HK-2 (cell line): ENCODE data around the gene TMEM225B.
"Not testable (repeated sequence)": the region's sequence is repeated elsewhere in the genome, so short reads cannot be mapped to it uniquely, and the experiment has no call there.

Experiments
- DNase-seq: peaks from one replicate; pipeline ENCODE4 v3.0.0-alpha.2; 2018; ENCODE audit not compliant: unreplicated experiment

The TMEM225B gene

DNA sequence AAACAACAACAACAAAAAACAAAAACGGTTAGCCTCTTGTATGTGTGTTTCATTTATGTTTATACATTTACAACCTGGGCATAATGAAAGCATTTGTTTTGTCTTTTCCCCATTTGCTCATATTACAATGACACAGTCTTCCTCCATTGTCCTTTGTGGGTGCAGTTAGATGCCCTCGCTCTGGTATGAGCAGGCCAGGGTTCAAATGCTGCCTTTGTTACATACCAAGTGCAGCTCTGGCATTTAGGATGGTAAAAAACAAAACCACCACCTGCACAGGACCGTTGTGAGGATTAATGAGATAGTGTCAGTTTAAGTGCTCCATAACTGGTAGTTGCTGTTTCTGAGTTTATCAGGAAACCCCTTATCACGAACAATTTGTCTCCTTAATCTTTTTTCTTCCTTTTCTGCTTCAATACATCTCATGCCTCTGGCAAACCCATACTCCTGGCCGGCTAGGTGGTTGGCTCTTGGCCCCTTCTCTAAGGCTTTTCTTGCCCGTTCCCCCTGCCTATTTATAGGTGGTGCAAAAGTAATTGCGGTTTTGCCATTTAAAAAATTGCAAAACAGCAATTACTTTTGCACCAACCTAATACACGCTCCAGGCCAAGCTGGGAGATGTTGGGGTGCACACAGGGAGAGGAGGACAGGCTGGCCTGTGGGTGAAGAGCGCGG, 18.6 kb upstream of the TMEM225B start:
- no peak for DNase-seq

DNA sequence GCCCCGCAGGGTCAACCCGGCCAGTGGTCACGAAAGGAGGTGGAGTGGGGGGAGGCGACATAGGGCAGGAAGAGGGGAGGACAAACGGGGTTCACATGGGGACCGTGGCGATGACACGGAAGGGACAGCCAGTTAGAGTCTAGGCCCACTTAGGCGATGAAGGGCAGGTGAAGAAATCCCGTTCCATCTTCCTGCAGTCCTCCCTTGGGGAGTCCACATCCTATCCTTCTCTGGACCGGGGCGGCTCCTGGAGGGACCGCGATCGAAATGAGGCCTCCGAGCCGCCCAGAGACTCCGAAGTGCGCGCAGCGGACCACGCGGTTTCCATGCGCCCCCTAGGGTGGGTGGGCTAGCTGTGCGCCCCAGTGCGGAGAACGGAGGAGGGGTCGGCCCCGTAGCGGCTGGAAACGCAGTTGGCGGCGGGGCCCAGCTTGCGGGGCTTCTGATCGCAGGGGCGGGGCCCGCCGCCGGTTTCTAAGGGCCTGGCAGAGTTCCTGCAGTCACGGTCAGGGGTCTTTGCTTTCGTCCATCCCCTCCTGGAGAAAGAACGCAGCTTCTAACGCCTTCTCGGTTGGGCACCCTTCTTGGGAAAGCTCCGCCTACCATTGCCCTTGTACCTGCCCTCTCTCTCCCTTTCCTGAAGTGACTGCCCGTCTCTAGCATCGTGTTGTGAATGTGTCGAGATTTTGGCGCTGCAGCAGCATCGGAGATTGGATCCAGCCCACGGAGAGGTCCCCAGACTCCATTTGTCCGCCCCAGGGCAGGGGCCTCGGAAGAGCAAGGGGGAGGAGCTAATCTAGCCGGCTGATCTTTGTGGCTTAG, 17.9 kb upstream of the TMEM225B start:
- DNase-seq: no peak

DNA sequence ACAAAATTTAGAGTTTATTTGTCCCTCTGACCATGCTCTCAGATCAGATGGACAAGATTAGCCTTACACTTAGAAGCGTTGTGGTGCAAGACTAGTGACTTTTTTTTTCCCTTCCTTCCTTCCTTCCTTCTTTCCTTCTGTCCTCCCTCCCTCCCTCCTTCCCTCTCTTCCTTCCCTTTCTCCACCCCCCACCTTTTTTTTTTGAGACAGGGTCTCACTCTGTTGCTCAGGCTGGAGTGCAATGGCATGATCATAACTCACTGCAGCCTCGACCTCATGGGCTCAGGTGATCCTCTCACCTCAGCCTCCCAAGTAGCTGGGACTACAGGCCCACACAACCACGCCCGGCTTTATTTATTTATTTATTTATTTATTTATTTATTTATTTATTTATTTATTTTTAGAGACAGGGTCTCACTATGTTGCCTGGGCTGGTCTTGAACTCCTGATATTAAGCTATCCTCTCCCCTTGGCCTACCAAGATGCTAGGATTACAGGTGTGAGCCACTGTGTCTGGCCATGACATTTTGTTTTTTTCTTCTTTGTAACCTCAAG, 17.2 kb upstream of the TMEM225B start:
- DNase-seq: not testable (repeated sequence)

DNA sequence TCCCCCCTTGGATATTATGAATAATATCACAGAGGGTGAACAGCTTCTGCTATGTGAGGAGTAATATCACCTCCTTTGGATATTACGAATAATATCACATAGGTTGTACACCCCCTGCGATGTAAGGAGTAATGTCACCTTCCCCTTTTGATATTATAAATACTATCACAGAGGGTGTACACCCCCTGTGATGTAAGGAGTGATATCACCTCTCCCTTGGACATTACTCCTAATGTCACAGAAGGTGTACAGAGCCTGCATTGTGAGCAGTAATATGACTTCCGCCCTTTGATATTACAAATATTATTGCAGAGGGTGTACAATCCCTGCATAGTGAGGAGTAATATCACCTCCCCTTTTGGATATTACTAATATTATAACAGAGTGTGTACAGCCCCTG, 9.2 kb upstream of the TMEM225B start:
- DNase-seq: no peak

DNA sequence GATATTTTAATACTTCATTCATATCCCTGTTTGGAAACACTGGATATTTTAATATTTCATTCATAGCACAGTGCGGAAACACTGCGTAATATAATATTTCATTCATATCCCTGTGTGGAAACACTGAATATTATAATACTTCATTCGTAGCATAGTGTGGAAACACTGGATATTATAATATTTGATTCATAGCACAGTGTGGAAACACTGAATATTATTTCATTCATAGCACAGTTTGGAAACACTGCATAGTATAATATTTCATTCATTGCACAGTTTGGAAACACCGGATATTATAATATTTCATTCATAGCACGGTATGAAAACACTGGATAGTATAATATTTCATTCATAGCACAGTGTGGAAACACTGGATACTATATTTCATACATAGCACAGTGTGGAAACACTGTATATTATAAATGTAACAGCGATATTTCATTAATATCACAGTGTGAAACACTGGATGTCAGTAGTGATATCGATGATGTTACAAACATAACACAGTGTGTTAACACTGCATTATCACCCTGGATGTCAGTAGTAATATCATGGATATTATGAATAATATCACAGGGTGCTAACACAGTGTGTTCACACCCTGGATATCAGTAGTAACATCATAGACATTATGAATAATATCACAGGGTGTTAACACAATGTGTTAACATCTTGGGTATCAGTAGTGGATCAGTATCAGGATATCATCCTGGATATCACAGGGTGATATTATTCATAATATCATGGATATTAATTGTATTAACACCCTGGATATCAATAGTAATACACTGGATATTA, 2.9 kb upstream of the TMEM225B start:
- no peak for DNase-seq

DNA sequence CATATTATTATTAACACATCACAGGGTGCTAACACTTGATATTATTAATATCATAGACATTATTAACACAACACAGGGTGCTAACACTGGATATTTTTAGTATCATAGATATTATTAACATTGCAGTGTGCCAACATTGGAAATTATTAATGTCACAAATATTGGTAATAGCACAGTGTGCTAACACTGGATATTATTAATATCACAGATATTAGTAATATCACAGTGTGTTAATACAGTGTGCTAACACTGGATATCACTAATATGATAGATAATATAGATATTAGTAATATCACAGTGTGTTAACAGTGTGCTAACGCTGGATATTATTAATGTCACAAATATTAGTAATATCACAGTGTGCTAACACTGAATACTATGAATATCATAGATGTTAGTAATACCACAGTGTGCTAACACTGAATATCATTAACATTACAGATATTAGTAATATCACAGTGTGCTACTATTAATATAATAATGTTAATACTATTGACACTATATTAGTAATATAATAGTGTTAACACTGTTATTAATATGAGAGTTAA, 1.6 kb upstream of the TMEM225B start:
- no peak for DNase-seq

DNA sequence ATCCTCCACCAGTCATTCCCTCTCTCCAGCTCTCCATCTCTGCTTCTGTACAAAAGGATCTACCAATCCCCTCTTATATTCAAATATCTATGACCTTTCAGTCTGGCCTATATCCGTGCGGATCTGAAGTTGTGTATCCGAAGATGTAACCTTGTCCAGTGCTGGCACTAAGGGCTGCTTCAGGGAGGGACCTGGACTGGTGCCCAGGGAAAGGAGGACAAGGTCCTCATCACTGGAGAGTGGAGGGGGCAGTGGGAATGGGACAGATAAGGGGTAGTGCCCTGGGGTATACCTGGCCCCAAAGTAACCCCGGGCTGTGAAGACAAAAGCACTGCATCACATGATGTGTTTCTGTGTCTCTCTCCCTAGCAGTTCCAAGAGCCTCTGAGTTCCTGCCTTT, 1.8 kb downstream of the TMEM225B start:
- DNase-seq: no peak

DNA sequence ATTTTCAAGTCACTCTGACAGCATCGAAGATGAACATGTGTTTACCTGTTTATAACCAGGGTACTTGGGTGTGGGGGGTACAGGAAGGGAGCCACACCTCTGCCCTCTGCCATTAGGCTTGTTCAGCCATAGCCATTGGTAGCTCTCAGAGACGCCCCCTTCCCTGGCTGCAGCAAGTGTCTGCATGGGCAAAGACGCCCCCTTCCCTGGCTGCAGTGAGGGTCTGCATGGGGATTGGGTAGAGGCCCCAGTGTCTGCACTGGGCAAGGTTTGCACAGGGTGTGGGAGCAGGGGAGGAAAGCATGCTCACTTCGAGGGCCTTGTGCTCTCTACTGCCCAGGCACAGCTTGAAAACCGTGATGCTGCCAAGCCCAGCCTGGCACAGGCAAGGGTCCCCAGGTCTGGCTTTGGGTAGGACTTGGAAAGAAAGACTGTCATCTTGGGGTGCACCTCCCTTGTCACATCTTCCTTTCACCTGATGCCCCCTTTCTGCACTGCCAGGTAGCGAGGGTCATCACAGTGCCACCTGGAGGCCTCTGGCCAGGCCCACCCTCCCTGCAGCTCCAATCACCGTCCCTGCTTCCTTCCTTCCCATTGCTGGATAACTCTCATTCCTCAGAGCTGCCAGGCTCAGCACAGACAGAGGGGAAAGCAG, 3.7 kb downstream of the TMEM225B start:
- no peak for DNase-seq

DNA sequence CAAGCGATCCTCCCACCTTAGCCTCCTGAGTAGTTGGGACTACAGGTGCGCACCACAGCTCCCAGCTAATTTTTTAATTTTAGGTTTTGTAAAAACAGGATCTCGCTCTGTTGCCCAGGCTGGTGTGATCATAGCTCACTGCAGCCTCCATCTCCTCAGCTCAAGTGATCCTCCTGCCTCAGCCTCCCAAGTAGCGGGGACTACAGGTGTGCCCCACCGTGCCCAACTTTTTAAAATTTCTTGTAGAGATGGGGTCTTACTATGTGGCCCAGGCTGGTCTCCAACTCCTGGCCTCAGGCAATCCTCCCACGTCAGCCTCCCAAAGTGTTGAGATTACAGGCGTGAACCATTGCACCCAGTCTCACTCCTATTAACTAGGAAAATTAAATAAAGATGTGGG, 7.5 kb downstream of the TMEM225B start:
- no peak for DNase-seq

DNA sequence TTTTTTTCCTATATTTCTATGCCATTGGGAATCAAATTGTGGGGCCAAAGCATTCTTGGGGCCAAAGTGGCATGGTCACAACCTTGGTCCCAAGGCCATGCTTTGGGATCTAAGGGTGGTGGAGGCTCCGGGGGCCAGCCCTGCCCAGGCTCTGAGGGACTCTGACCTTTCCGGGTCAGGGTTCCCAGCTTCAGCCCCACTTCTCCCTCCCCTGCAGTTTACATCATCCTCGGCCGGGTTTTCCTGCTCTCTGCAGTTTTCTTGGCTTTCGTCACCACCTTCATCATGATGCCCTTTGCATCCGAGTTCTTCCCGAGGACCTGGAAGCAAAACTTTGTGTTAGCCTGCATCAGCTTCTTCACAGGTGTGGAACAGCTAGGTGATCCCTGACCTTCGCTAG, 8.5 kb downstream of the TMEM225B start:
- no peak for DNase-seq

DNA sequence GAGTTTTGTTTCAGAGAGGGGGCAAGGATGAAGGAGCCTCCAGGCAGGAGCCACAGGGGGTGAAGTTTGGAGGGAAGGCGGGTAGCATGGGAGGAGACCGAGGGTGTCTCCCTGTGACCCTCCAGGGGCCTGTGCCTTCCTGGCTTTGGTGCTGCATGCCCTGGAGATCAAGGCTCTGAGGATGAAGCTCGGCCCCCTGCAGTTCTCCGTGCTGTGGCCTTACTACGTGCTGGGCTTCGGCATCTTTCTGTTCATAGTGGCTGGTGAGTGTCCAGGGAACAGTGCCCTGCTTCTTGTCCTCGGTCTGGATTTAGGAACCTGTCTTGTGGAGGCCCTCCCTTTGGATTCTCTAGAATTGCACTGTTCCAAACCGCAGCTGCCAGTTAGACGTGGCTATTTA, 9.5 kb downstream of the TMEM225B start:
- DNase-seq: no peak

DNA sequence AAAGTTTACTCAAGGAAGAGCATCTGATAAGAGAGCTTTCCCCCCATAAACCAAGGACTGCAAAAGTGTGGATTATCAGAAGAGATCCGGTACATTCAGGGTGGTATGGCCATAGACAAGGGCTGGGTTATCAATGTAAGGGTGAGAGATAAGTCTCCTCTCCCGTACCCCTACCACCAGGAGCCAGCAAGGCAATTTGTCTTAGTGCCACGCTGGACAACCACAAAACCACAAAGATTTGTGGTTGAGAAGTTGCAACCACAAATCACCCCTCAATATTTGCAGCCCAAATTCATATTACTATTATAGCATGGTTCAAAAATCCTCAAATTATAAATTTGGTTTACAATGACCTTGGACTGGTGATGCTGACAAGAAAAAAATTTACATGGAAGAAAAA, 16.4 kb downstream of the TMEM225B start:
- DNase-seq: no peak

DNA sequence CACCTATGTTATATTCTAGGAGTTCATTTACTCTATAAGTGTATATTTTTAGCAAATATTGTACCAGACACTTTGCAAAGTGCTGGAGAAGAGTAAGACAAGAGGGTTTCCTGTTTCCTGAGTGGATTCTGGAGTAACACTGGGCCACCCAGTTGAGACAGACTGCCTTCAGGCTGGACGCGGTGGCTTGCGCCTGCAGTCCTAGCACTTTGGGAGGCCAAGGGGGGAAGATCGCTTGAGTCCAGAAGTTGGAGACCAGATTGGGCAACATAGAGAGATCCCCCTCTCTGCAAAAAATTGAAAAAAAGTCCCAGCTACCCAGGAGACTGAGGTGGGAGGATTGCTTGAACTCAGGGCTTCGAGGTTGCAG, 17.9 kb downstream of the TMEM225B start:
- DNase-seq: no peak

DNA sequence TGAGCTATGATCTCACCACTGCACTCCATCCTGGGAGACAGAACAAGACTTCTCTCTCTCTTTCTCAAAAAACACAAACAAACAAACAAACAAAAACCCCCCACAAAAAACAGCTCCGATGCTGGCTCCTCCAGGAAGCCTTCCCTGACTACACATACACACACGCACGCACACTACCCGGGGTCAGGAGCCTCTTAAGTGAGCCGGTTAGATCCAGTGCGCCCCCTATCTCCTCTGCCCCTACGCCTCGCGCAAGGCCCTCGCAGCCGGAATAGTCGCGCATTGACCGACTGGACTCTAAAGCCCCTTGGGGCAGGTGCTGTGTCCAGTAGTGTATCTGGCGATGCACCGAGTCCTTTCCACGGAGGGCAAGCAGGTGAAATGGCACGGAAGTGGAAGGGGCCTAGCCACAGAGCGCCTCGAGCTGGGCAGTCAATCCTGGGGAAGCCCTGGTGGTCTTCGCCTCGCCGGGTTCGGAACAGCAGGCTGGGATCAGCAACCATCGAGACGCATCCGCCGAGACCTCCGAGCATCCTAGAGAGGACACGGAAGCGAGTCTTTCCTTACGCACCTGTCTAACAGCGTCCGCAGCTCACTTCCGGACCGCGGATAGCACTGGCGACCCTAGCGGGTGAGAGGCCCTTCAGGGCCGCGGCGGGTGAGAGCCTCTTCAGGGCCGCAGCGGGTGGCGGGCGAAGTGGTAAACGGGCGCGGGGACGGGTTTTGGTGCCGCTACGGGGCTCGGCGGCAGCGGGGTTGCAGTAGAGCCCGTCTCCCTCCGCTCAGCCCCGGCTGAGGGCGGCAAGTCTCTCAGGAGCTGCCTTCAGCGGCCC, 18.5 kb downstream of the TMEM225B start, which contains the start of gene ZSCAN25:
Gene ZSCAN25, plus strand, starts transcription at position 588 of the 833 bp plus-strand sequence. CDS start 2,661 bp downstream, outside the sequence.
- DNase-seq: peak; percentile 93

DNA sequence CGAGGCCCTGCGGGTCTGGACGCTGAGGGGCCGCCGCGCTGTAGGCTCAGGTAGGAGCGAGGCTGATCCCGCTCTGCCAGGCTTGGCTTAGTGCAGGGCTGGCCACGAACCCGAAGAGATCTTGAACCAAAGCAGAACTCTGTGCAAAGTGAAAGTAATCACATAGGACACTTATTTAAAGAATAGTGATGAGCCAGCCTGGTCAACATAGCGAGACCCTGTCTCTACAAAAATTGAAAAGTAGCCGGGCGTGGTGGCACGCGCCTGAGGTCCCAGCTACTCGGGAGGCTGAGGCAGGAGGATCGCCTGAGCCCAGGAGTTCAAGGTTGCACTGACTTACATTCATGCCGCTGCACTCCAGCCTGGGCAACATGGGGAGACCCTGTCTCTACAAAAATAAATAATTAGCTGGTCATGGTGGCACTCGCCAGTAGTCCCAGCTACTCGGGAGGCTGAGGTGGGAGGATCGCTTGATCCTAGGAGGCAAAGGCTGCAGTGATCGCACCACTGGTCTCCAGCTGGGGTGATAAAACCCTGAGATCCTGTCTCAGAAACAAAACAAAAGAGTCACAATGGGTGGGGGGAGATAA, 19.2 kb downstream of the TMEM225B start:
- DNase-seq: no peak

DNA sequence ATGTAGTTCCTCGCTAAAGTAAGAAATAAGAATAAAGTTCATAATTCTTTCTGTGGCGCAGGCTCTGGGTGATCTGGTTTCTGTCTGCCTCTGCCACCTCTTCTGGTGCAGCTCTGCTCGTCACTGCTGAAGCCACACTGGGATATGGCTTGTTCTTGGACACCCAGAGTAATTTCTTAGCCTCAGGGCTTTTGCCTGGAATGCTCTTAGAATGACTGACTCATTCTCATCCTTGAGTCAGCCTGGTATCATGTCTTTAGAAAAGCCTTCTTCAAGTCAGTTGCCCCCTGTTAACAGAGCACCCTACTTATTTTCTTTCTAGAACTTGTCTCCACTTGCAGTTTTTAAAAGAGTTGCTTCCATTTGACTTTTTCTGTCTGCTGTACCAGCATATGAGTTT, 20.7 kb downstream of the TMEM225B start:
- DNase-seq: no peak

DNA sequence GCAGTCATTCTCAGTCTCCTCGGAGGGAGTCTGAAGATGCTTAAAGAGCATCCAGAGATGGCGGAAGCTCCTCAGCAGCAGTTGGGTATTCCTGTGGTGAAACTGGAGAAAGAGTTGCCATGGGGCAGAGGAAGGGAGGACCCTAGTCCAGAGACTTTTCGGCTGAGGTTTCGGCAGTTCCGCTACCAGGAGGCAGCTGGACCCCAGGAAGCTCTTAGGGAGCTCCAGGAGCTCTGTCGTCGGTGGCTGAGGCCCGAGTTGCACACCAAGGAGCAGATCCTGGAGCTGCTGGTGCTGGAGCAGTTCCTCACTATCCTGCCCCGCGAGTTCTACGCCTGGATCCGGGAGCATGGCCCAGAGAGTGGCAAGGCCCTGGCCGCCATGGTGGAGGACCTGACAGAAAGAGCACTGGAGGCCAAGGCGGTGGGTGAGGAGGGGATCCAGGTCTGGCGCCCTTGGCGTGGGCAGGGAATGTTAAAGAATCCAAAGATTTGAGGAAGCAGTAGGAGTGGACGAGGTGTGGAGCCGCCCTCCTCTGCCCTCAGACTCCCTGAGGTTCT, 21.6 kb downstream of the TMEM225B start:
- no peak for DNase-seq

DNA sequence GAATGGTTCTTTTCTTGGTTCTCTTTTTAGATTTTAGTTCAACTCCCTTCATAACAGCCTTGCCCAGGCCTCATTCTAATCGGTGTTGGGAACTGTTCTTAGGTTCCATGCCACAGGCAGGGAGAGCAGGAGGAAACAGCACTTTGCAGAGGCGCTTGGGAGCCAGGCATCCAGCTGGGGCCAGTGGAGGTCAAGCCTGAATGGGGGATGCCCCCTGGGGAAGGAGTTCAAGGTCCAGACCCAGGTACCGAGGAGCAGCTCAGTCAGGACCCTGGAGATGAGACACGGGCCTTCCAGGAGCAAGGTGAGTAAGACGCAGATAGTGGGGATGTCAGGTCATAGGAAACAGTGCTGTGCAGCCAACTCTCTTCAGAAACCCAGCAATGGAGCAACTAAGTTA, 23.2 kb downstream of the TMEM225B start:
- no peak for DNase-seq

DNA sequence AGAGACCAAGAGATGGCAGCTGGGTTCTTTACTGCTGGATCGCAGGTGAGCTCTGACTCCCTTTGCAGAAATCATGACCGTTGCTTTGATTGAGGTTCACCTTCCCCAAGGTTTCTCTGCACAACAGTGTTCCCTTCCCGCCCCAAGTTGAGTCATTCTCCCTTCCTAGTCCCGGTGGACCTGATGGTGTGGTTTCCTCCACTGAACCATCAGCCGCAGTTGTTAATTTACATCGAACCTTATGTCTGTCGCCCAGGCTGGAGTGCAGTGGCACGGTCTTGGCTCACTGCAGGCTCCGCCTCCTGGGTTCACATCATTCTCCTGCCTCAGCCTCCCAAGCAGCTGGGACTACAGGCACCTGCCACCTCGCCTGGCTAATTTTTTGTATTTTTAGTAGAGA, 24.5 kb downstream of the TMEM225B start:
- no peak for DNase-seq
